ENCODE data around the gene NEU1. TPM values are rescaled to one million over a fixed set of nuclear protein-coding genes. Genes with fewer than 3 reads are reported as not detected.
A peak's percentile ranks its signal among the peaks of the same experiment; 100 is the strongest.

NEU1 gene
- total RNA-seq, 1 experiment from 2014 or later: 34.3 TPM

DNA sequence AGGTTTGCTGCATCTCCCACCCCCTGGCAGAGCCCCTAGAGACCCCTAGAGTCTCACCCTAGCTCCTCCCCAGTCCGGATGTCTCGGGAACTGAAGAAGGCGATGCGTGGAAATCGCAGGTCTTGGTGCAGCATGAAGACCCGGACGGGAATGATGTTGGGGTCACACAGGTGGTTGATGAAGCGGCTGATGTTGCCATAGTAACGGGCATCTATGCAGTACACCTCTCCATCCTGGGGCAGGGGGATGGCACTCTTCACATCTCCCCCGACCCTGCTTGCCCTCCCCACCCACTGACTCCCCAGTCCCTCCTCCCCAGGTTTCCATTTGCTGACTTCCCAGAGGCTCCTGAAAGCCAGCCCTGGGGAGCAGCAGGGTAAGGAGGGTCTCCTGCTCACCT is 18.0 kb upstream of the NEU1 start:
- no peak overlapping the region for H3K4me3 ChIP-seq (ENCODE audit: low read depth, low read length, poor library complexity, severe bottlenecking)
- H3K27me3 ChIP-seq (replicated peaks; ENCODE audit: insufficient read depth, low read depth, low read length, poor library complexity): no peaks in the 10 kb centered on the region
- ChIA-PET POLR2A (ENCODE audit: low non-redundant PET) (no interaction called here), CTCF (no interaction called here)
- H3K4me1 ChIP-seq (ENCODE audit: insufficient read depth, low read length, poor library complexity, severe bottlenecking): no peaks in the 10 kb centered on the region
- BruUV-seq (replicated peaks): no TSS peak
- H3K36me3 ChIP-seq (ENCODE audit: insufficient read depth, low read length, poor library complexity, severe bottlenecking): peaks cover 59% of the 10 kb centered on the region
- no peak for TF ChIP-seq EZH2 (IDR thresholded peaks at IDR 0.05; ENCODE audit: borderline replicate concordance, low read depth, low read length, poor library complexity, severe bottlenecking)
- H3K9me3 ChIP-seq (ENCODE audit: low read depth, low read length, poor library complexity, severe bottlenecking): no peaks in the 10 kb centered on the region
- intact Hi-C loops (cut with micrococcal nuclease; ENCODE audit: unreplicated experiment): no loop called here
- no peak for DNase-seq (ENCODE audit: low spot score)
- no peak overlapping the region for H3K27ac ChIP-seq (ENCODE audit: low read depth, low read length, poor library complexity, severe bottlenecking)

DNA sequence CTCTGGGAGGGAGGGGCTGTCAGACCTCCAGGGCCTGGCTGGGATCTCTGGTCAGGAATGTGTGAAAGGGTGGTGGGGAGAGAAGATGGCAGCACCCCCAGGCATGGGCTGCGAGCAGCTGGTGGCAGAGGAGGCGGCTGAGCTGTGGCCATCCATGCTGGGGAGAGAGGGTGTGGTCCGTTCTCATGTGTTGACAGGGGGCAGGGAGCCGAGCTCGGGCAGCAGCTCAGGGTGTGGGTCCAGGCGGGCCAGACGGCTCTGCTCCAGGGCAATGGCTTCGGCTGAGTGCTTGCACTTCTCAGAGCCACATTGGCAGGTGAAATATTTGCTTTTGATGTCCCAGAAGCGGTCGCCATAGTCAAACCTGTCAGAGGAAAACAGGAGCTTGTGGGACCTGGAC is 17.3 kb upstream of the NEU1 start:
- TSS peak; percentile 98 for BruUV-seq (replicated peaks)
- DNase-seq (ENCODE audit: low spot score): no peak
- Histone ChIP-seq H3K9me3 (ENCODE audit: low read depth, low read length, poor library complexity, severe bottlenecking) (no peaks in the 10 kb centered on the region), H3K27ac (ENCODE audit: low read depth, low read length, poor library complexity, severe bottlenecking) (no peak overlapping the region), H3K36me3 (ENCODE audit: insufficient read depth, low read length, poor library complexity, severe bottlenecking) (peaks cover 52% of the 10 kb centered on the region), H3K4me1 (ENCODE audit: insufficient read depth, low read length, poor library complexity, severe bottlenecking) (no peaks in the 10 kb centered on the region), H3K4me3 (ENCODE audit: low read depth, low read length, poor library complexity, severe bottlenecking) (no peak overlapping the region), H3K27me3 (replicated peaks; ENCODE audit: insufficient read depth, low read depth, low read length, poor library complexity) (no peaks in the 10 kb centered on the region)
- intact Hi-C loops (cut with micrococcal nuclease; ENCODE audit: unreplicated experiment): no loop called here
- TF ChIP-seq, protein P1, sequence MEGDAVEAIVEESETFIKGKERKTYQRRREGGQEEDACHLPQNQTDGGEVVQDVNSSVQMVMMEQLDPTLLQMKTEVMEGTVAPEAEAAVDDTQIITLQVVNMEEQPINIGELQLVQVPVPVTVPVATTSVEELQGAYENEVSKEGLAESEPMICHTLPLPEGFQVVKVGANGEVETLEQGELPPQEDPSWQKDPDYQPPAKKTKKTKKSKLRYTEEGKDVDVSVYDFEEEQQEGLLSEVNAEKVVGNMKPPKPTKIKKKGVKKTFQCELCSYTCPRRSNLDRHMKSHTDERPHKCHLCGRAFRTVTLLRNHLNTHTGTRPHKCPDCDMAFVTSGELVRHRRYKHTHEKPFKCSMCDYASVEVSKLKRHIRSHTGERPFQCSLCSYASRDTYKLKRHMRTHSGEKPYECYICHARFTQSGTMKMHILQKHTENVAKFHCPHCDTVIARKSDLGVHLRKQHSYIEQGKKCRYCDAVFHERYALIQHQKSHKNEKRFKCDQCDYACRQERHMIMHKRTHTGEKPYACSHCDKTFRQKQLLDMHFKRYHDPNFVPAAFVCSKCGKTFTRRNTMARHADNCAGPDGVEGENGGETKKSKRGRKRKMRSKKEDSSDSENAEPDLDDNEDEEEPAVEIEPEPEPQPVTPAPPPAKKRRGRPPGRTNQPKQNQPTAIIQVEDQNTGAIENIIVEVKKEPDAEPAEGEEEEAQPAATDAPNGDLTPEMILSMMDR (conservative IDR thresholded peaks at IDR 0.05; ENCODE audit: low read depth, low read length): no peak
- no peak for TF ChIP-seq EZH2 (IDR thresholded peaks at IDR 0.05; ENCODE audit: borderline replicate concordance, low read depth, low read length, poor library complexity, severe bottlenecking)
- ChIA-PET CTCF (no interaction called here), POLR2A (ENCODE audit: low non-redundant PET) (no interaction called here)

GRCh38 chr6:31879143-31879542 is 16.5 kb upstream of the NEU1 start:
- Histone ChIP-seq H3K9me3 (ENCODE audit: low read depth, low read length, poor library complexity, severe bottlenecking) (no peaks in the 10 kb centered on the region), H3K4me3 (ENCODE audit: low read depth, low read length, poor library complexity, severe bottlenecking) (no peak overlapping the region), H3K4me1 (ENCODE audit: insufficient read depth, low read length, poor library complexity, severe bottlenecking) (no peaks in the 10 kb centered on the region), H3K27me3 (replicated peaks; ENCODE audit: insufficient read depth, low read depth, low read length, poor library complexity) (no peaks in the 10 kb centered on the region), H3K27ac (ENCODE audit: low read depth, low read length, poor library complexity, severe bottlenecking) (no peak overlapping the region), H3K36me3 (ENCODE audit: insufficient read depth, low read length, poor library complexity, severe bottlenecking) (peaks cover 44% of the 10 kb centered on the region)
- CTCF ChIA-PET: no interaction called here
- intact Hi-C loops (cut with micrococcal nuclease; ENCODE audit: unreplicated experiment): no loop called here
- BruUV-seq (replicated peaks): no TSS peak
- TF ChIP-seq, protein P1 (conservative IDR thresholded peaks at IDR 0.05; ENCODE audit: low read depth, low read length): no peak
- no peak for TF ChIP-seq EZH2 (IDR thresholded peaks at IDR 0.05; ENCODE audit: borderline replicate concordance, low read depth, low read length, poor library complexity, severe bottlenecking)
- no peak for DNase-seq (ENCODE audit: low spot score)
- POLR2A ChIA-PET (ENCODE audit: low non-redundant PET): interaction anchor here (0.6 kb wide), 1 partner anchor 15 kb away, joined by 3 read pairs; no protein-coding TSS in a partner anchor

- no peak within 1 kb of the TSS for H3K4me3 ChIP-seq (ENCODE audit: low read depth, low read length, poor library complexity, severe bottlenecking)
- no TSS peak for BruUV-seq (replicated peaks)
- H3K36me3 ChIP-seq (ENCODE audit: insufficient read depth, low read length, poor library complexity, severe bottlenecking): peaks cover 40% of the 10 kb centered on the region
- no peaks in the 10 kb centered on the region for H3K27me3 ChIP-seq (replicated peaks; ENCODE audit: insufficient read depth, low read depth, low read length, poor library complexity)
- ChIA-PET POLR2A (ENCODE audit: low non-redundant PET) (interaction anchor here (0.6 kb wide), 1 partner anchor 15 kb away, joined by 3 read pairs; no protein-coding TSS in a partner anchor), CTCF (no interaction called here)
- no peak within 1 kb of the TSS for H3K27ac ChIP-seq (ENCODE audit: low read depth, low read length, poor library complexity, severe bottlenecking)
- intact Hi-C loops (cut with micrococcal nuclease; ENCODE audit: unreplicated experiment): no loop called here
- no peak for DNase-seq (ENCODE audit: low spot score)
- no peaks in the 10 kb centered on the region for H3K4me1 ChIP-seq (ENCODE audit: insufficient read depth, low read length, poor library complexity, severe bottlenecking)
- H3K9me3 ChIP-seq (ENCODE audit: low read depth, low read length, poor library complexity, severe bottlenecking): no peaks in the 10 kb centered on the region
- TF ChIP-seq, protein P1 (conservative IDR thresholded peaks at IDR 0.05; ENCODE audit: low read depth, low read length): no peak
- TF ChIP-seq EZH2 (IDR thresholded peaks at IDR 0.05; ENCODE audit: borderline replicate concordance, low read depth, low read length, poor library complexity, severe bottlenecking): no peak
Measured at GRCh38 chr6:31878726-31879125, 16.1 kb upstream of the NEU1 start, which contains the start of gene SLC44A4. SLC44A4 (minus strand) TSS chr6:31878997; CDS start chr6:31878980, 17 bp downstream.

Measured in A673 (cell line).